Large intestine (tissue), 12 donors: ENCODE data around the gene SPNS2. TPM values are rescaled to one million over a fixed set of nuclear protein-coding genes. Genes with fewer than 3 reads are reported as not detected.

Source experiments
- DNase-seq, 2 donors: peaks; one replicate each; pipeline versions ENCODE4 v3.0.0 to v3.0.0-alpha.2; 2013
- H3K27ac ChIP-seq: one replicate; pipeline ENCODE4 v1.5.1; 2013; ENCODE audit warnings: low read length
- H3K27me3 ChIP-seq: 2 replicates; pipeline ENCODE4 v1.6.1; 2013; ENCODE audit warnings: low read length; ENCODE audit not compliant: control insufficient read depth, insufficient read depth
- H3K36me3 ChIP-seq: 2 replicates; pipeline ENCODE4 v1.6.1; 2013; ENCODE audit warnings: low read length; ENCODE audit not compliant: control insufficient read depth, insufficient read depth
- H3K4me1 ChIP-seq: one replicate; pipeline ENCODE4 v1.6.1; 2013; ENCODE audit warnings: low read length; ENCODE audit not compliant: control insufficient read depth, insufficient read depth
- H3K4me3 ChIP-seq: one replicate; pipeline ENCODE4 v1.5.1; 2013; ENCODE audit warnings: low read length
- H3K9me3 ChIP-seq: one replicate; pipeline ENCODE4 v1.6.1; 2013; ENCODE audit warnings: mild to moderate bottlenecking, low read depth, low read length, moderate library complexity; ENCODE audit not compliant: control insufficient read depth
- WGBS: methylation state at CpG from one replicate; pipeline ENCODE4 v1.1.5; 2013; ENCODE audit warnings: low lambda C conversion rate; ENCODE audit not compliant: insufficient coverage; 5-methylcytosine and 5-hydroxymethylcytosine counted together
- long read RNA-seq, 11 donors: transcript quantifications; one replicate each; lab custom pipeline, GENCODE V29; 2026
- polyA plus RNA-seq: library from polyadenylated mRNA; unstranded; fragments of 120-200 nt; gene quantifications from one replicate; pipeline ENCODE4 v1.2.1, GENCODE V29; 2013

The SPNS2 gene, protein sequence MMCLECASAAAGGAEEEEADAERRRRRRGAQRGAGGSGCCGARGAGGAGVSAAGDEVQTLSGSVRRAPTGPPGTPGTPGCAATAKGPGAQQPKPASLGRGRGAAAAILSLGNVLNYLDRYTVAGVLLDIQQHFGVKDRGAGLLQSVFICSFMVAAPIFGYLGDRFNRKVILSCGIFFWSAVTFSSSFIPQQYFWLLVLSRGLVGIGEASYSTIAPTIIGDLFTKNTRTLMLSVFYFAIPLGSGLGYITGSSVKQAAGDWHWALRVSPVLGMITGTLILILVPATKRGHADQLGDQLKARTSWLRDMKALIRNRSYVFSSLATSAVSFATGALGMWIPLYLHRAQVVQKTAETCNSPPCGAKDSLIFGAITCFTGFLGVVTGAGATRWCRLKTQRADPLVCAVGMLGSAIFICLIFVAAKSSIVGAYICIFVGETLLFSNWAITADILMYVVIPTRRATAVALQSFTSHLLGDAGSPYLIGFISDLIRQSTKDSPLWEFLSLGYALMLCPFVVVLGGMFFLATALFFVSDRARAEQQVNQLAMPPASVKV
- polyA plus RNA-seq: 13.3 TPM
- long read RNA-seq, donor 1, partial matches to known transcripts: 0 of 2 reads
- long read RNA-seq, donor 1, other reads (novel, unspliced or antisense): 0 of 2 reads
- long read RNA-seq, donor 2, partial matches to known transcripts: 39 of 43 reads
- long read RNA-seq, donor 2, other reads (novel, unspliced or antisense): 0 of 43 reads
- long read RNA-seq, donor 3: 0 reads
- long read RNA-seq, donor 4, partial matches to known transcripts: 0 of 1 reads
- long read RNA-seq, donor 4, other reads (novel, unspliced or antisense): 0 of 1 reads
- long read RNA-seq, donor 5, partial matches to known transcripts: 0 of 1 reads
- long read RNA-seq, donor 5, other reads (novel, unspliced or antisense): 0 of 1 reads
- long read RNA-seq, donor 6, partial matches to known transcripts: 0 of 2 reads
- long read RNA-seq, donor 6, other reads (novel, unspliced or antisense): 0 of 2 reads
- long read RNA-seq, donor 7, partial matches to known transcripts: 0 of 1 reads
- long read RNA-seq, donor 7, other reads (novel, unspliced or antisense): 0 of 1 reads
- long read RNA-seq, donor 8, partial matches to known transcripts: 0 of 1 reads
- long read RNA-seq, donor 8, other reads (novel, unspliced or antisense): 0 of 1 reads
- long read RNA-seq, donor 9, partial matches to known transcripts: 0 of 3 reads
- long read RNA-seq, donor 9, other reads (novel, unspliced or antisense): 0 of 3 reads
- long read RNA-seq, donor 10, partial matches to known transcripts: 5 of 6 reads
- long read RNA-seq, donor 10, other reads (novel, unspliced or antisense): 0 of 6 reads
- long read RNA-seq, donor 11: 0 reads

DNA sequence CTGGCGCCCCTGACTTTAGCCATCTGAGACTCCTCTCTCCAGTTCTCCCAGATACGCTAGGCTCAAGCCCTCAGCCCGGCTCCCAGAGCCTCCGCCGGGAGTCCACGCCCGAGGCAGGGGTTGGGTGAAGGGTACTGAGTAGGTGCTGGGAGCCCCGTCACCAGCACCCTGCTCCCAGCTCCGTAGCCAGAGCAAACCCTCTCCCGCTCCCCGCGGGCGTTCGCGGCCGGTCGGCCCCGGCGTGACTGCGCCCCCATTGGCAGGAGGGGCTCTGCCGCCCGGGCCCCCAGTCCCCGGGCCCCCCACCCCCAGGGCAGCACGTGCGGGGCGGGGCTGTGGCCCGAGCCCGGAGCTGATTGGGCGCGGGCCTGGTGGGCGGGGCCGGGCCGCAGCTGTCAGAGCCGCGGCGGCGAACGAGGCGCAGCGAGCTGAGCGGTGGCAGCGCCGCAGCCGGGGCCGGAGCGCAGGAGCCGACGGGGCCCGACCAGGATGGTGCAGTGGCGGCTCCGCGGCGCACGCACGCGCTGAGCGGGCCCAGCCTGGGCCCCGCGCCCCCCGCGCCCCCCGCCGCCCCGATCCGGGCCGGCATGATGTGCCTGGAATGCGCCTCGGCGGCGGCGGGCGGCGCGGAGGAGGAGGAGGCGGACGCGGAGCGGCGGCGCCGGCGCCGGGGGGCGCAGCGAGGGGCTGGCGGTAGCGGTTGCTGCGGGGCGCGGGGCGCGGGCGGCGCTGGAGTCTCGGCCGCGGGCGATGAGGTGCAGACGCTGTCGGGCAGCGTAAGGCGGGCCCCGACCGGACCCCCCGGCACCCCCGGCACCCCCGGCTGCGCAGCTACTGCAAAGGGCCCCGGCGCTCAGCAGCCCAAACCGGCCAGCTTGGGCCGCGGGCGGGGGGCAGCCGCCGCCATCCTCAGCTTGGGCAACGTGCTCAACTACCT lies at the start of gene SPNS2:
SPNS2 (plus strand) TSS at position 421 of the 937 bp plus-strand sequence; CDS start at position 588, 167 bp downstream.
- peaks cover 16% of the 10 kb centered on the region for H3K27me3 ChIP-seq
- no peaks in the 10 kb centered on the region for H3K36me3 ChIP-seq
- no peaks in the 10 kb centered on the region for H3K9me3 ChIP-seq
- no peak within 1 kb of the TSS for H3K27ac ChIP-seq
- WGBS: no CpG with 5 or more reads among the region's 117 CpGs
- peak in 1 of 2 donors; percentile 75 for DNase-seq
- H3K4me3 ChIP-seq: peak within 1 kb of the TSS; percentile 65
- peaks cover 30% of the 10 kb centered on the region for H3K4me1 ChIP-seq

DNA sequence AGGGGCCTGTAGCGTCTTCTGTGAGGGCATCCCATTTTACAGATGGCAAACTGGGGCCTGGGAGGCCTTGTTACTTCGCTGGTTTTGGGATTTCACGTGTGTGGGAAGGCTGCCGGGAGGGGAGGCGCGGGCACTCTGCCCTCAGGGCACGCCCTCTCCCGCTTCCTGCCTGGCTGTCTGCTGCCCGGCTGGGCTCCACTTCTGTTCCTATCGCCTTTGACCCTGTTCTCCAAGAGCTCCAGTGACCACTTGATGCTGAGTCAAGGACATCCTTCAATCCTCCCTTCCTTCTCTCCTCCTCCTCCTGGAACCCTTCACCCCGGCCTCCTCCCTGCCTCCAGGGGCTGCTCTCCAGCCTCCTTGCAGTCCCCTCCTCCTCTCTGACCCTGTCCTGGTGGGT lies 48.9 kb upstream of the SPNS2 start:
- no CpG with 5 or more reads among the region's 11 CpGs for WGBS
- H3K9me3 ChIP-seq: no peaks in the 10 kb centered on the region

DNA sequence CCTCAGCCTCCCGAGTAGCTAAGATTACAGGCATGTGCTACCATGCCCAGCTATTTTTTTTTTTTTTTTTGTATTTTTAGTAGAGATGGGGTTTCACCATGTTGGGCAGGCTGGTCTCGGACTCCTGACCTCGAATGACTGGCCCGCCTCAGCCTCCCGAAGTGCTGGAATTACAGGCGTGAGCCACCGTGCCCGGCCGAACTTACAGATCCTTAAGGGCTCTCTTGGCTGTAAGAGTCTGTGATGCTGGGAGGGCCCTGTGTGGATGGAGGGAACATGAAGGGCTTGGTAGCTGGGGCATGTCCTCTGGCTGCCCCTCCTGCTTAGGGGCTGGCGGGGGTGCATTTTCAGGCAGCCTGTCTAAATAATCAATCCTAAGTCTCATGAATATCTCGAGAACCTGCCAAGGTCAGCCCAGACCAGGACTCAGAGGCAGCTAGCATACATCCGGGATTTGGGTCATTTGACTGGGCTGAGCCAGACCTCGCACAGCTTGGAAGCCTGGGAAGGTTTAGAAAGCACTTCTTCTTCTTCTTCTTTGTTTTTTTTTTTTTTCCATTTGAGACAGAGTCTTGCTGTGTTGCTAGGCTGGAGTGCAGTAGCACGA lies 47.9 kb upstream of the SPNS2 start:
- Histone ChIP-seq H3K4me1 (peaks cover 9% of the 10 kb centered on the region), H3K4me3 (no peak overlapping the region), H3K27me3 (no peaks in the 10 kb centered on the region), H3K27ac (no peak overlapping the region), H3K9me3 (no peaks in the 10 kb centered on the region), H3K36me3 (no peaks in the 10 kb centered on the region)
- no CpG with 5 or more reads among the region's 14 CpGs for WGBS
- no peak for DNase-seq

More for the DNA sequence above, 48.9 kb upstream of the SPNS2 start:
- Histone ChIP-seq H3K36me3 (no peaks in the 10 kb centered on the region), H3K4me3 (no peak overlapping the region), H3K27ac (no peak overlapping the region), H3K27me3 (no peaks in the 10 kb centered on the region), H3K4me1 (peaks cover 9% of the 10 kb centered on the region)
- DNase-seq: no peak

DNA sequence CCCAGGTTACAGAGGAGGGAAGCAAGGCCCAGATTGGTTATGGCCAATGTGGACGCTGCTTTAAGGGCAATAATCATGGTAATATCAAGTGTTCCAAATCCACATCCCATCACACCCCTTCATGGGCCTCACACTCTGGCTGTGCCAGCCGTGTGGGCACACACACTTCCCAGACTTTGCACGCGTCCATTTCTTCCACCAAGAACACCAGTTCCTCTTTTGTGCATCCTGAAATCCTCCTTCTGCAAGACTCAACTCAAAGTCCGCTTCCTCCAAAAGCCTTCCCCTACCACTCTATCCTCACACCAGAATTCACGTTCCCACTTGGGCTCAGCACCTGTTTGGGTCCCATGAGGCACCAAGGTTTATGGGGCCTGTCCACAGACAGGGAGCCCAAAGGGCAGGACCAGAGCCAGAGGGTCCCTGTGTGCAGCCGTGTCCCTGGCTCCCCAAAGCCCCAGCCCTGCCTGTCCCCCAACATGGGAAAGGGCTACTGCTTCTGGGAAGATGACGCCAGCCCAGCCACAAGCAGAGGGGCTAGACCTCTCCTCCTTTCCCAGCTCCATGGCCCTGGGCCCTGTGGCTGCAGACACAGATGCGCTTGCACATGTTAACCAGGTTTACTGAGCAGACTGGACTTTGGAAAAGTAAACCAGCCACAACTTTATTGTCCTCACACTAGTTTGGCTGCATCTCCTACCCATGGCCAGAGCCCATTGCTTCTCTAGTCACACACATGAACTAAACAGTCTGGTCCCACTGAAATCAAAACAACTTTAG lies 44.7 kb upstream of the SPNS2 start:
- H3K4me1 ChIP-seq: peaks cover 9% of the 10 kb centered on the region
- no peak overlapping the region for H3K4me3 ChIP-seq
- WGBS: no CpG with 5 or more reads among the region's 9 CpGs
- H3K36me3 ChIP-seq: no peaks in the 10 kb centered on the region
- DNase-seq: peak in 1 of 2 donors; percentile 86
- H3K9me3 ChIP-seq: no peaks in the 10 kb centered on the region
- H3K27me3 ChIP-seq: no peaks in the 10 kb centered on the region
- H3K27ac ChIP-seq: peak overlapping the region; percentile 60

DNA sequence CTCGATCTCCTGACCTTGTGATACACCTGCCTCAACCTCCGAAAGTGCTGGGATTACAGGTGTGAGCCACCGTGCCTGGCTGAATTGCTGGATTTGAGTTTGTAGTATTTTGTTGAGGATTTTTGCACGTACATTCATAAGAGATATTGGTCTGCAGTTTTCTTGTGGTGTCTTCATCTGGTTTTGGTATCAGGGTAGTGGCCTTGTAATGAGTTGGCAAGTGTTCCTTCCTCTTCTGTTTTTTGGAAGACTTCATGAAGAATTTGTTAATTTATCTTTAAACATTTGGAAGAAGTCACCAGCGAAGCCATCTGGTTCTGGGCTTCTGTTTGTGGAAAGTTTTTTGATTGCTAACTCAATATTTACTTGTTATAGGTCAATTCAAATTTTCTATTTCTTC lies 38.0 kb upstream of the SPNS2 start:
- H3K27ac ChIP-seq: no peak overlapping the region
- WGBS: 86% methylated on average over 2 of the region's 5 CpGs
- no peaks in the 10 kb centered on the region for H3K27me3 ChIP-seq
- H3K36me3 ChIP-seq: no peaks in the 10 kb centered on the region
- H3K4me3 ChIP-seq: no peak overlapping the region
- H3K9me3 ChIP-seq: peaks cover 8% of the 10 kb centered on the region
- no peaks in the 10 kb centered on the region for H3K4me1 ChIP-seq
- no peak for DNase-seq

DNA sequence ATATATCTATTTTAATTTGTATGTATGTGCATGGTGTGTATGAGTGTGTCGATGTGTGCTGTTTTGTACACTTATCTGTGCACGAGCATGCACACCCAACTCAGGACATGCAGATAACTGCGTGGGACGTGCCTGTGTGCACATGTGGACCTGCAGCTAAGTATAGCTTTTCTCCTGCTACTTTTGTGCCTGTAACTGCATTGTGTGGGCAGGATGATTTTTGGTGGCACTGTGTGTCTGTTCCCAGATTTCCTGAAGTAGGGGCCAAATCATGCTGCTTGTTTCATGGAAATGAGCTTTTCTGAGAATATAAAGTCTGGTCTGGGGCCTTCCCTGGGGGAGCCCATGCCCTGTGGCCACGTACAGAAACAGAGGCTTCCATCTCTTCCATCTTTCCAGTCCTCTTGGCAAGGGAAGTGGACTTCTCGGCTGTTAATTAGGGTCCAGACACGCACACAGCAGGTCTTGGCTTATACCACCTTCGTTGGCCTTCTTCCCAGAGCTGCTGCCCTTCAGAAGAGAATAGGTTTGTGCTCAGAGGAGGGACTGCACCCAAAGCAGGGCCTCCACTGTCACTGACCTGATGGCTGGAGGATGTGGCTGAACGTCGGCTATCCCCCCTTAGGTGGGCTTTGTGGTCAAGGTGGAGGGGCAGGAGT lies 34.7 kb upstream of the SPNS2 start:
- Histone ChIP-seq H3K4me3 (no peak overlapping the region), H3K27ac (no peak overlapping the region), H3K27me3 (no peaks in the 10 kb centered on the region), H3K4me1 (no peaks in the 10 kb centered on the region), H3K36me3 (no peaks in the 10 kb centered on the region), H3K9me3 (peaks cover 8% of the 10 kb centered on the region)
- no CpG with 5 or more reads among the region's 10 CpGs for WGBS
- DNase-seq: no peak

DNA sequence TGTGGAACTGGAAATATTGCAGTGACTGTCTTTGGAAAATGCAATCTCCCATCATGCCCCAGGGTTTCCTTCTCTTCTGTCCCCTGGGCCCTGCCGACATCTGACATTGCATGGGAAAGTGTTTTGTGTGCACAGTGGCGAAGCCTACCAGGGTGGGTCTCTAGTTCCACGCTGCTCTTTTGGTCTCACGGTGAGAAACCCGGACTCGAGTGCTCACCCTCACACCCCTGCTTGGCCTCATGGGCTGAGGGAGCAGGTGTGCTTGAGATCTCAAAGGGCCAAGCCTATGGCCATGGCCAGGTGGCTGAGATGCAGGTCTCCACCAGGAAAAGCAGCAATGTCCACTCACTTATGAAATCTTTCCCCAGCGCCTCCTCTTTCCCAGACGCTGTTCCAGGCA lies 32.9 kb upstream of the SPNS2 start:
- H3K27ac ChIP-seq: no peak overlapping the region
- no peaks in the 10 kb centered on the region for H3K27me3 ChIP-seq
- no peaks in the 10 kb centered on the region for H3K36me3 ChIP-seq
- WGBS: no CpG with 5 or more reads among the region's 8 CpGs
- no peaks in the 10 kb centered on the region for H3K4me1 ChIP-seq
- H3K4me3 ChIP-seq: no peak overlapping the region
- no peaks in the 10 kb centered on the region for H3K9me3 ChIP-seq
- DNase-seq: no peak

DNA sequence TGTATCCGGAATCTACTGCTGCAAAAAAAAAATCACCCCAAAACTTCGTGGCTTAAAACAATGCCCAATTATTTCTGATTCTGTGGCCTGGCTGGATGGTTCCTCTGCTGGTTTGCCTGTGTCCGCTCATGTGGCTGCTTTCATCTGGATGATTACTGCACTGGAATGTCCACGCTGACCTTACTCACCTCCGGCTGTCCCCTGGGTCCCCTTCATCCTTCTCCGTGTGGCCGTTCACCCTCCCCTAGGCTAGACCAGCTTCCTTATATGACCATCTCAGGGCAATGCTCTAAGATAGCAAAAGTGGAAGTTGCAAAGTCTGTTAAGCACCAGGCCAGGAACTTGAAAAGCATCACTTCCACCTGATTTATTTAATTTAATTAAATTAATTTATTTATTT lies 31.4 kb upstream of the SPNS2 start:
- Histone ChIP-seq H3K9me3 (no peaks in the 10 kb centered on the region), H3K27ac (no peak overlapping the region), H3K4me1 (no peaks in the 10 kb centered on the region), H3K27me3 (no peaks in the 10 kb centered on the region), H3K4me3 (no peak overlapping the region), H3K36me3 (no peaks in the 10 kb centered on the region)
- DNase-seq: no peak
- WGBS: no CpG with 5 or more reads among the region's 7 CpGs
